NT2/D1 (cell line): ENCODE measurements around the gene ITGA4.

Experiments
- SUZ12 ChIP-seq: IDR thresholded peaks from 2 replicates; pipeline ENCODE4 v1.6.1; 2011; ENCODE audit not compliant: insufficient read length, insufficient read depth; ENCODE audit errors: extremely low read depth
- YY1 ChIP-seq: IDR thresholded peaks from 2 replicates; pipeline ENCODE4 v1.6.1; 2011; ENCODE audit not compliant: insufficient read length, insufficient read depth
- ZNF274 ChIP-seq: IDR thresholded peaks from 2 replicates; pipeline ENCODE4 v1.6.1; 2011; ENCODE audit warnings: mild to moderate bottlenecking, low read depth, low read length

DNA sequence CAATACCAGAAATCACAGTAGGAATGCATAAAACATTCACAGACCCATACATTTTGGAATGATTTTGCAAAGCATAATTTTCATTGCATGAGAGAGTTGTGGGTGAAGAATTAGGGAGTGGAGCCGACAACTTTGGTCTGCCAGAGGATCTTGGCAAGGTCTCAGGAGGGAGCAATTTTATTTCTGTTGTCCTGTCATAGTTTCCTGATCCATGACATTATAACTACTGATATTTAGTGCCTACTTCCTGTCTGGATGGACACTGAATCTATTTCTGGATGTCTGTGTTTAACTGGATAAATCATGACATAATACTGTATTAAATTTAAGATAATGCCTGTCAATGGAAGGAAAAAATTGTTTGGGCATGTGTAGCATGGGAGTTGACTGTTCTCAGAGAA, 2.4 kb downstream of the ITGA4 start:
- TF ChIP-seq ZNF274 (no peak), YY1 (no peak), SUZ12 (no peak)
